GM19328 (cell line): ENCODE data around the gene KIAA1614.

Experiments
- ATAC-seq: cut with Tn5 transposase; IDR thresholded peaks from one replicate; pipeline ENCODE4 v1.9.1; 2021; ENCODE audit warnings: mild to moderate bottlenecking, moderate library complexity; ENCODE audit not compliant: unreplicated experiment

KIAA1614 gene

DNA sequence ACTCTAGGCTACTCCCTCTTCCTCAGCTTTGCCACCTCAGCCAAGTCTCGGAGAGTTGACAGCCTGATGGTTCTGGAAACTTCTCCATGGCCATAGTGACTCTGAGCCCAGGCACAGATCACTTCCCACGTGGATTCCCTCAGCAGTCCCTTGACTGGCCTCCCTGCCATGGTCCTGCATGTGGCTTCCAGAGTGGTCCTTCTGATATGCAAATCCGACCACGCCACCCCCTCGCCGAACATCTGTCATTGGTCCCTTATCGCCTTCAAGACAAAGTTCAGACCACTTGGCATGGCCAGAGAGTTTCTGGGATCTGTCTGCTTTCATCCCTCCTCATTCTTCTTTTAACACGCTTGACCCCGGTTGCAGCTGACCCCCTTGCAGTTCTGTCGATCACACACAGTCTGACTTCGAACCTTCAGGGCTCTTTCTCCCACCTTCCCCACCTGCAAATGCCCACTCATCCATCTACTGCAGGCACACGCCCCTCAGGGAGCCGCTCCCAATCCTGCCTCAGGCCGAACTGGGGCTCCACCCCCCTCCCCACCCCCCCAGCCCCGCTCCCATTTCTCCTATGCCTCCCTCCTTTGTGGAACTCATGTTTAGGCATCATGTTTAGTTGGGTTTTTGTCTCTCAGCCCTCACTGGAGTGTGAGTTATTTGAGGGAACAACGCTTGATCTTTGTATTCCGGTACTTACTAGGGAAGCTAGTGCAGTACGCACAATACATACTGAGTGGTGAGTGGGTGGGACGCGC, 29.0 kb downstream of the KIAA1614 start:
- ATAC-seq: no peak

DNA sequence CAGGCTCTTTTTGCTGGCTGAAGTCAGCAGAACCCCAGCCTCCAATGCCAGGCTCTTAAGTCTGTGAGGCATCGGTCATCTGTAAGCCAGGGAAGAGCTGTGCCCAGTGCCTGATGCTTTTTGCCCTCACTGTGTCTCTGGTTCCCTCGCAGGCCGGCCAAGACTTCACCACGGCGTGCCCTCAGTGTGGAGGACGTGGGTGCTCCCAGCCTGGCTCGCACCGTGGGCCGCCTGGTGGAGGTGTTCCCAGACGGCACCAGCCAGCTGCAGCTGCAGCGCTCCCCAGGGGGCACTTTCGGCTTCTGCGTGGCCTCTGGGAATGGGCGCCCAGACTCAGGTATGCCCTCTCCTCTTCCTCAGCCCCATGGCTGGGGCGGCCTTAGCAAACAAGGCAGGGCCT, 32.5 kb downstream of the KIAA1614 start:
- ATAC-seq: no peak

DNA sequence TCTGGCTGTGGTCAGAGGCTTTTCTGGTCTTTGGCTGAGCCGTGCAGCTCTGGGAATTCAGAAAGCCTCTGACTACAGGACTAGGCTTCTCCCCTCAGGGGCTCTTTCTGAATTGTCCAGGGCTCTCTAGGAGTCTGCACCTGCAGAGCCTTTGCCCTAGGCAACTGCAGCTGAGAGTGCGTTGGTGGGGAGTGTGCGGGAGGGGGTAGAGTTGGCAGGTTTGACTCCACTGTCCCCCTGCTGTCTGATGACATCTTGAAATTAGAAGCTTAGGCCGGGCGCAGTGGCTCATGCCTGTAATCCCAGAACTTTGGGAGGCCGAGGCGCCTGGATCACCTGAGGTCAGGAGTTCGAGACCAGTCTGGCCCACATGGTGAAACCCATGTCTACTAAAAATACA, 32.9 kb downstream of the KIAA1614 start:
- no peak for ATAC-seq

DNA sequence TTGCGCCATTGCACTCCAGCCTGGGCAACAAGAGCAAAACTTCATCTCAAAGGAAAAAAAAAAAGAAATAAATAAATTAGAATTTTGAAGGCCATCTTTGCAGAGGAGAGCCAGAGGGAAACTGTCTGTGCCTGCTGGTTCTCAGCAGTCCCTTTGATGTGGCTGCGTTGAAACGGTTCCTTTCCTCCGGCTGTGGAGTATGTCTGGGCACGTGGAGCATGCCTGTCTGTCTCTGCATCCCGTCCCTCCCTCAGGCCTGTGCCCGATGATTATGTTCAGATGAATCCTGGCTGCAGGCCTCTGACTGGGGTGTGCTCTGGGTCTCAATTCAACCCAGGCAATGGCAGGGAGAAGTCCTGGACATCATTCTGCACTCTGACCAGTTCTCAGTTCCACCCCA, 33.4 kb downstream of the KIAA1614 start:
- no peak for ATAC-seq

DNA sequence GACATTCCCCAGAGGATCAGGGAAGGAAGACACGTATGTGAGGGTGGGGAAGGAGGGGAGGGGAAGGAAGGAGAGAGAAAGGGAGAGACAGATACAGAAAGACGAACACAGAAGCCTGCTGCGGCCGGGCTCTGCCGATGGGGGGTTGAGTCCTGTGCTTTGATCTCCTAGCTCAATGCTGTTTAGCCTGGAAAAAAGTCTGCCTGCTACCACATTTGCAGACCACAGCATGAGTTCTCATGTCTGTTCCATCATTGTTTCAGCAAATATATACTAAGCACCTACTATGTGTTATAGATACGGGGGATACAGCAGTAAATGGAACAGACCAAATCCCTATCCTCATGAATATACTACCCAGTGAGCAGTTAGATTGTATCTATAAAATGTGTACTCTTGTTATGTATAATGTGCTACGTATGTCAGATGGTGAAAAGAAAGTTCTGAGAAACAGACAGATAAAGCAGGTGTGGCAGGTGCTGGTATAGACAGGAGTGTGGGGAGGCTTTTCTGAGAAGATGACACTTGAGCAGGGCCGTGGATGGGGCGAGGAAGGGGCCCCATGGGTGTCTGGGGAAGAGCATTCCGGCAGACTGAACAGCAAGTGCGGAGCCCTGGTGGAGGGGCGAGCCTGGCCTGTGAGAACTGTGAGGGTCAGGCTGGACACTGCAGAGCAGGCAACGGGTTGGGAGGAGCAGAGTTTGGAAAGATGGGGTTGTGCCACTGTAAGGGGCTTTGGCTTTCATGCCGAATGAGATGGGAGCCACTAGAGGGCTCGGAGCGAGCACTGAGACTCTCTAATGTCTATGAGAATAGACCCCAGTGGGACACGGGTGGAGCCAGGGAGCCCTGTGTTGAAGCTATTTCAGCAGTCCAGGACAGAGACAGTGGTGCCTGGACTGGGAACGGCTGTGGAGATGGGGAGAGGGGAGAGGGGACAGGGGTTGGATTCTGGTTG, 34.1 kb downstream of the KIAA1614 start:
- no peak for ATAC-seq

DNA sequence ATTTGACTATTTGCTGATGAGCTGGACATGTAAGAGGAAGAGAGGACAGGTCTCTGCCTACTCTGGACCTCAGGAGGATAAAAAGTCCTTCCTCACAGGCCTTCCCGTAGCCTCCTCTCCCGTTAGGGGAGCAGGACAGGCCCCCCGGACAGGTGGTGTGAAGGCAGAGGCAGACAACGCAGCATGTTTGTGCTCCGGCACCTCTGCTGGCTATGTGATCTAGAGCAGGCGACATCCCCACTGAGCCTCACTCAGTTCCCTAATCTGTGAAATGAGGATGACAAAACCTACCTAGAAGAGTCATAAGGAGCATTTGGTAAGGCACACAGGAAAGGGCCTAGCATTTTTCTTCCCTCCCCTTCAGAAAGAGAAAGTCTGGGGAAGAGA, 34.8 kb downstream of the KIAA1614 start:
- ATAC-seq: no peak

DNA sequence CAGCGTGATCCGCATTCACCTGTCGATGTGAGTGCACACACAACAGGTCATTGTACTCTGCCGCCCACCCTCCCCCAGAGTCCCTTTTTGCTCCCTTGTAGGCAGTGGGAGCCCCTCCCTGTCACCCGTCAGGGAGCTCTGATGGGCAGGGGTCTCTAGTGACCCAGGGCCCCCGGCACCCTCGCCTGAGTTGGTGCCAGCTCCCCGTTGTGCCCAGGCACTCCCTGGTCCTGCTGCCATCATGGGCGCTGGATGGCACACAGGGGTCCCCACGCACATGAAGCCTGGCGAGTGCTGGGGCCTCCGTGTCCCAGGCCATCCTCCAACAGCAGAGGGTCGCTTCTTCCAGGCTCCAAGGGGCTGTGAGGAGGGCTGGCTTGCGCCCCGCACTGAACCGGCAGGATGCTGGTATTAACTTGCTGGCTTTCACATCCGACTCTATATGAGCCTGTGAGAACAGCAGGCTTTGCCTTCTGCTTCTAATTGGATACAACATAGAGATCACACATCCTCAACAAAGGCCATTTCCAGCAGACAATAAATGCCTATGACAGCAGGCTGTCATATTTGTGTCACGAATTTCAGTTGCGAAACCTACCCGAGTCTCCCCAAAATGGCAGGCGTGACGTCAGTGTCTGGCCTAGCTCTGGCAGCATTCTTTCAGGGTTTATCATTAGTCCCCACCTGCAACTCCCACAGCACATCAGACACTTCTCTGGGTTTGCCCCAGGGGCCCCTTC, 35.4 kb downstream of the KIAA1614 start:
- ATAC-seq: no peak

DNA sequence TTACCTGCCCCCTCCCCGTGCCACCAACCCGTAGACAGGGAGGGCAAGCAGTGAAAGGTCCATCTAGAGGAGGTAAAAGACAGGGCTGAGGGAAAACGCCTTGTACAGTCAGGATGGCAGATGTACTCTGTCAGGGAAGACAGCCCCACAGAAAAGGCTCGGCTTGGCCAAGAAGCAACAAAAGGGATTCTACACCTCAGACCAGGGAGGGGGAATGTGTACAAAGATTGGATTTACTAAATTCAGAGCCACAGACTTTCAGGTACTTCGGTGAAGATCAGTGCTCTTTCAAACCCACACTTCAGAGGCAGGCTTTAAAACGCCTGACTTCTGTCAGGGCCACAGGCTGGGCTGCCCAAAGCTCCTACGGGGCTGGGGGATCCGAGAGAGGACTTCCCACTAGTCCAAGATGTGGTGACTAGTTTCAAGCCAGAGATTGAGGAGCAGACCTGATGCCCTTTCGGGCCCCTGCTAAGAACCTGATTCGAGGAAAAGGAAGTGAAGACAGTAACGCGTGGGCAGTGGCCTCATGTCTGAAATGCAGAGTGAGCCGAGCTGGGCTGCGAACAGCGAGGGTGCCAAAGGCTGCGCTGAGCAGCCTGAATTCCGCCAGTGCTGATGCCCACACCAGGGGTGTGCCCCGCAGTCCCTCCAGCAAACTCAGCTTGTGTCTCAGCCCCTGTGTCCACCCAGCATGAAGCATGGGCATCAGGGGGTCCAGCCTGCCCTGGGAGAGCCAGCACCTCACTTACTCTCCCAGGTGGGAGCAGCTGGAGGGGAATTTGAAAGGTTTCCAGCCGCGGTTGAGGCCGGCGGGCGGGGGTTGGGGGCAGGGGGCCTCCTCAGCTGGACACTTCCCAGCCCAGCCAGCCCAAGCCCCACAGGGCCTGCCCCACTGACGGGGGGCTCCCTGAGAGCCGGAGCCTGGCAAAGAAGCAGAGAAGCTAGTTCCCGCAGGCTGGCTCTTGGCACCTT, 36.2 kb downstream of the KIAA1614 start:
- ATAC-seq: no peak

DNA sequence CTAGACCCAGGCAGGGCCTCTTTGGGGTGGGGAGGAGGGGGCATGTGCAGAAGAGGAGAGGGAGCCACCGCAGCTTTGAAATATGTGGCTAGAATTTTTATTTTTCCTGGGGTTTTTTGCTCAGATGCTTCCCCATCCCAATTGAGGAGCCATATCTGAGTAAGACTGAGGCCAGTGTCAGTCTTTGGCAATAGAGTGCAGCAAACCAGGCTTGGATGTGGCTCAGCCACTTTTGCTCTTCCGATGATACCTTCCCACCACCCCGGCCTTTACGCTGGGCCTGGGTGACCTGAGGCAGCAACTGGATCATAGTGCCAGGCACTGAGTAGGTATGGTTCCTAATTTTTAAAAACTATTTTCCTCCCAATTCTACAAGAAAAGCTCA, 36.9 kb downstream of the KIAA1614 start:
- no peak for ATAC-seq

DNA sequence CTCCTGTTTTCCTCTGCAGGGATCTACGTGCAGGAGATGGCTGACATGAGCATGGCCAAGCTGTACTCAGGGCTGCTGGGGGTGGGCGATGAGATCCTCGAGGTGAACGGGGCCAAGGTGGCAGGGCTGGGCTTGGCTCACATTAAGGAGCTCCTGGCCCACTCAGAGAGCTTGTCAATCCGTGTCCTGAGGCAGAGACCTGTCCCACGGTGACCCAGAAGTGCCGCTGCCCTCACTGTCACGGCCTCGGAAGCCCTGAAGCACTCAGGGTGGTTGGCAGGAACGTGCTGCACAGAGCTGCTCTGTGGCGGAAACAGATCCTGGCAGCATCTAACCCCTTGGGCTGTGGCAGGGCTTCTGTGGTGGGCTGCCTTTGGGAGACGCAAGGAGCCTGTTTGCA, 37.6 kb downstream of the KIAA1614 start:
- no peak for ATAC-seq

DNA sequence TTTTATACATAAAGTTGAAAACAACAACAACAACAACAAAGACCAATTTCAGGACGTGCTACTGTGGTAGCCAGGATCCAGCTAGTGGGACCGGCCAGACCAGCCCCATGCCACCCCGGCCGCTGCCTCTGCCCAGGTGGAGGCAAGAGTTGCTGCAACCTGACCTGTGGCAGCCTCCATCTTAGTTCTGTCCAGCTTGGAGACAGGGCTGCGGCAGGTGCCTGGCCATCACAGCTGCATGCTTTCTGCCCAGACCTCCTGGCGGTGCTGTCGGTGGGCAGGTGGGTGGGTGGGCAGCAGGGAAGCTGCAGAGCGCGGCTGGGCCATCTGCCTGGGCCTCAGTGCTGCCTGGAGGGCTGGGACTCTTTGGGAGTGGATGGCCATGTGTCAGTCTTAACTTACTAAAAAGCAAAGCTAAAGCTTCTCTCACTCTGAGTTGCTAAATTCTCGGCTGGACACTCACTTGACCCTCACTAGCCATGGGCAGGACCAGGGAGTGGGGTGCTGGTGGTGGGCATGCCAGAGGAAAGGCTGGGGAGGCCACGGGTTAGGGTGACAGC, 38.6 kb downstream of the KIAA1614 start:
- no peak for ATAC-seq

DNA sequence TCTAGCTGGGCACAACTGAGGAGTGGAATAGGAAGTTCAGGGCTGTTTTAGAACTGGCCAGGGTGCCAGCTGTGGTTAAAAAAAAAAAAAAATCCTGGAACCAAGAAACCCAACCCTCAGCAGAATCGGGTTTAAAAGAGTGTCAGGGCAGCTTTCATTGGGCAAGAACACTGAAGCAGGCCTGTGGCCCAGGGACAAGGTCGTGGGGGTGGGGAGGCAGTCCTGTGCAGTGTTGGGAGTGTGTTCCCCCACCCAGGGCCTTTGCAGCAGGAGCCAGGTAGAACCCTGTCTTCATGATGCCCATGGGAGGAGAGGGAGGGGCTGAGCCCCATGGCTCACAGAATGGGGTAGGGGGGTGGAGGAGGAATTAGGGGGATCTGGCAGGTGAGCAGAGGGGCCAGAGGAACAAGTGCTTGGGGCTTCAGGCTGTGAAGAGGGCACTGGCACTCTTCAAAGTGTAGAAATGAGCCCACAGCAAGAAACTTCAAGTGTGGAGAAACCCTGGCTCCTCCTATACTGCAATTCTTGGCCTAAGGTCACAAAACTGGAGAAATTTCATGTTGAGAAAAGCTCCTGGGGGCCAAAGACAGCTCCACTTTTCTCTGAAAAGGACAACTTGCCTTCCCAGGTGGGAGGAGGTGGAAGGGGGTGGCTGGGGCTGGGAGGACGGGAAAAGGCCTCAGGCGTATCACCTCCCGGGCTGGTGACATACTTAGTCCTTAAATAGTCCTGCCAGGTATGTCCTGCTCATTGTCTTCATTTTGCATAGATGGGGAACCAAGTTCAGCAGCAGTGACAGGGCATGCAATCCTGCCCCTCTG, 39.3 kb downstream of the KIAA1614 start:
- no peak for ATAC-seq

DNA sequence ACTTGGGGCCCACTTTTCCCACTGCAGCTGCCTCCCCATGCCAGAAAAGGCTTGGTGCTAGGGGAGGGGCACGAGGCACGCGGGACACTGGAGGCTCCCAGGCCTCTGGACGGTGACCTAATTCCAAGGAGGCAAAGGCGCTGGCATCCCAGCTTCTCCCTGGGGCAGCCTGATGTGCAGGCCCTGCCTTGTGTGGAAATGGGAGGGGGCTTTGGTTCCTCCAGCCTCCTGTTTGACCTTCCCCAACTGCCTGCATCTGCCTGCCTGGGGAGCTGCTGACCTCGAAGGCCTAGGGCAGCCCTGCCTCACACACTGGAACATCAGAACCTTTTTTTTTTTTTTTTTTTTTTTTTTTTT, 39.9 kb downstream of the KIAA1614 start:
- no peak for ATAC-seq

DNA sequence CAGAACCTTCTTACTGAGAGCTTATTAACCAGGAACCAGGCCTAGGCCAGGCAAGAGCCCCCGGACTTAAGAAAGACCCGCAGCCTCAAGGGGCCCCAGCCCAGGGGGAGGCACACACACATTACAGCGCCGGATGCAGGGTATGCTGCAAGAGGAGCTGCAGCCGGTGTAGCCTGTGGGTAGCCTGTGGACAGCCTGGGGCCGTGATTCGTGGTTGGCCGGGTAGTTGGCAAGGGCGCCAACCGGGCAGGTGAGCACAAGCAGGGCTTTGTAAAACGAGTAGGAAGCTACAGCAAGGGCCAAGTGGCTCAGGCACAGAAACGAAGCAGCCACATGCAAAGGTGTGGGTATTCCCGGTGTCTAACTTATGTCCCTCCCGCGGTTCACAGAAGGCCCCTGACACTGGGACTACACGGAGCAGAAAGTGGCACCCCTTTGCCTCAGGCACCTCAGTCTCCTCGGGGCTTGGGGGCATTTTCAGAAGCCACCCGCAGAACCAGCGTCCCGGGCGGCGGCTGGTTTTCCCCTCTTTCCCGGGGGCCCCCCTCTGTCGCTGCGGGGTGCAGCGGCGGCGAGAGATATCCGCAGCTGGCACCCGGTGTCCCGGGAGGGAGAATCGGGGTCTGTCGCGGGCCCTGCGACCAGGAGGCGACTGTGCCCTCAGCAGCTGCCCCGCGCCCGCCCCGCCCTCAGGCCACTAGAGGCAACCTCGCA, 40.8 kb downstream of the KIAA1614 start:
- no peak for ATAC-seq

DNA sequence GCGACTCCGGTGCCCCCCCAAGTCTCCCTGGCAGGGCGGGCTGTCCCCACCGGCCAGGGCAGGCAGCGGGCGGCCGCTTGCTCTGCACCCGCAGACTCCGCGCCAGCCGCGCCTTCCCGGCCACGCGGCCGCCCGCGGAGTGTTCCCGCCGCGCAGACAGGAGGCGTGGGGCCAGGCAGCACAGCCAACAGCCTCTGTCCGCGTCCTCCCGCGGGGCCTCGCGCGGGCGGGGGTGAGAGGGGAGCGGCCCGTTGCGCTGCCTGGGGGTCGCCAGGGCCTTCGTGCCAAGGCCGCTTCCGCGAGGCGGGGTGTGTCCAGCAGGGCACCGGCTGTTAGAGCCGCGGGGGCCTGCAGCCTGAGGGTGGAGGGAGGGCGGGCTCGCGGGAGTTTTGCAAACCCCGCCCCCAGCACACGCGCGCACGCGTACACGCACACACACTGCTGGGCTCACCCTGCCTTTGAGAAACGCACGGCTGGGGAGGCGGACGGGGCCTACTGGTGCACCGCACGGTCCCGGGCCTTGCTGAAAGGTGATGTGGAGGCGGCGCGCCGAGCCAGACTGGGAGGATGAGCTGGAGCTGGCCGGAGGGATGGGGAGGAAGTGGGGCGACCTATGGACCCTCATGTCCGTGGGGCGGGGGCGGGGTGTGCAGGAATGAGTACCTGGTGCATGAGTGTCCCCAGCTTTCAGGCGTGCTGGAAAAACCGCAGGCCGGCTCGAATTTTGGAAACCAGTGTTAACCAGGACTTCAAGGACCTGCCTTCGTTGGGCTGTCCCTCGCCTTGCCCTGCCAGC, 41.5 kb downstream of the KIAA1614 start:
- peak; percentile 53 for ATAC-seq

DNA sequence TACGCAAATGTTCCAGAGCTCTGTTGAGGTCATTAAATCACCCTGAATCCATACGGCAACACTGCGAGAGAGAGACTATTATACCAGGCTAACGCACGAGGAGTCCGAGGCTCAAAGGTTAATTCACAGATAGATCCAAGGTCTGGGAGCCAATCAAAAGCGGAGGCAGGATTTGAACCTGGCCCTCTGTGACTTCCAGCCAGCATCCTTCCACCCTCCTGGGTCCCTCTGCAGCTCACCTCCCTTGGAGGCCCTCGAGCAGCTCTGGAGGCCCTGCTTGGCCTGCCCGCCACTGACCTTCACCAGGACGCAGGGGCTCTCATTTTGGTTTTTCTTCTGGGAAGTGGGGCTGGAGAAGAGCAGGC, 42.1 kb downstream of the KIAA1614 start:
- no peak for ATAC-seq

DNA sequence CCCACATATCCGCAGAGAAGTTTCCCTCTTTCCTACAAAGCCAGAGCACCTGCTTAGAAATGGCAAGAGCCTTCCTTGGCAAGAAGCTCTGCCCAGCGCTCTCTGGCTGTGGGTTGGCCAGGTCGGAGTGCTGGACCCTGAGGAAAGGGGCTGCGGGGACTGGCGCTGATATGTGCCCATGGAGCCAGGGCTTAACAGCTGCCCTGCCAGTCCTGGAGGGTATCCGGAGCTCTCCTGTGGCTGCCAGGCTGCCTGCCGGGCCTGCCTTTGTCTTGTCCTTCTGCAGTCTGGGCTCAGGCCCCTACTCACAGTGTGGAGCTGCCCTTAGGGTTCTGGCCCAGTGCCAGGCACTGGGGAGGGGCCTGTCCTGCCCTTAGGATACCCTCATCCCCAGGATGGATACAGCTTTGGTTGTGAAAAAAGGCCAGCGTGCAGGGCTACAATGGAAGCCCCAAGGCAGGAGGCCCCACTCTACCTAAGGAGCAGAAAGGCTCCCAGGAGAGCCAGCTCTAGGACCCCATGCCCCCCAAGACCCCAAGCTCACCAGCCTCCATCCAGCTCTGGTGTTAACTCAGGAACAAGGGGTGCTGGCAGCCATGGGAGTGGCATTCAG, 43.4 kb downstream of the KIAA1614 start:
- no peak for ATAC-seq
